HG02678 (cell line): ENCODE data around the gene MAGEA12.
"Not testable (repeated sequence)": the region's sequence is repeated elsewhere in the genome, so short reads cannot be mapped to it uniquely, and the experiment has no call there.

Source experiments
- ATAC-seq: cut with Tn5 transposase; IDR thresholded peaks from one replicate; pipeline ENCODE4 v1.9.1; 2021; ENCODE audit warnings: mild to moderate bottlenecking, moderate library complexity; ENCODE audit not compliant: unreplicated experiment

The MAGEA12 gene

GRCh38 chrX:152733261-152733975, at the start of gene MAGEA12, which contains the start of gene CSAG1:
Gene MAGEA12 (plus strand): TSS chrX:152733757. CDS start chrX:152736162, 2,405 bp downstream.
Gene CSAG1 (minus strand): TSS chrX:152733721. CDS start chrX:152732460, 1,261 bp downstream.
- ATAC-seq, result no peak

GRCh38 chrX:152697952-152698931, 35.3 kb upstream of the MAGEA12 start, which contains the start of gene MAGEA3:
Gene MAGEA3 (plus strand): TSS chrX:152698794. CDS start chrX:152700833, 2,039 bp downstream.
- ATAC-seq, result not testable (repeated sequence)

GRCh38 chrX:152700390-152700789, 33.2 kb upstream of the MAGEA12 start:
- ATAC-seq, result not testable (repeated sequence)

GRCh38 chrX:152706500-152706899, 27.1 kb upstream of the MAGEA12 start:
- ATAC-seq, result not testable (repeated sequence)

GRCh38 chrX:152709173-152709572, 24.4 kb upstream of the MAGEA12 start, which contains the start of gene CSAG2:
Gene CSAG2 (minus strand): TSS chrX:152709273. CDS start chrX:152709112, 161 bp downstream.
- not testable (repeated sequence) for ATAC-seq

GRCh38 chrX:152713195-152713594, 20.4 kb upstream of the MAGEA12 start:
- not testable (repeated sequence) for ATAC-seq

- ATAC-seq, result not testable (repeated sequence)
Measured at GRCh38 chrX:152713815-152714787, 19.5 kb upstream of the MAGEA12 start, which contains the start of gene MAGEA2B. Gene MAGEA2B (plus strand): TSS chrX:152714628. CDS start chrX:152717107, 2,479 bp downstream.

- no peak for ATAC-seq
Measured at GRCh38 chrX:152725409-152725808, 8.1 kb upstream of the MAGEA12 start.

GRCh38 chrX:152734143-152734858, 744 bp downstream of the MAGEA12 start:
- not testable (repeated sequence) for ATAC-seq

- ATAC-seq, result no peak
Measured at GRCh38 chrX:152735101-152735500, 1.5 kb downstream of the MAGEA12 start.

GRCh38 chrX:152735860-152736511, 2.4 kb downstream of the MAGEA12 start:
- ATAC-seq, result no peak

- ATAC-seq, result not testable (repeated sequence)
Measured at GRCh38 chrX:152736528-152736927, 3.0 kb downstream of the MAGEA12 start.

- ATAC-seq, result no peak
Measured at GRCh38 chrX:152738560-152738959, 5.0 kb downstream of the MAGEA12 start.

GRCh38 chrX:152753686-152754650, 20.4 kb downstream of the MAGEA12 start, which contains the start of gene MAGEA2:
Gene MAGEA2 (minus strand): TSS chrX:152753842. CDS start chrX:152751363, 2,479 bp downstream.
- ATAC-seq, result not testable (repeated sequence)

GRCh38 chrX:152754871-152755270, 21.3 kb downstream of the MAGEA12 start:
- ATAC-seq, result not testable (repeated sequence)

- ATAC-seq, result not testable (repeated sequence)
Measured at GRCh38 chrX:152758918-152759317, 25.4 kb downstream of the MAGEA12 start, which contains the start of gene CSAG3. Gene CSAG3 (plus strand): TSS chrX:152759218.

GRCh38 chrX:152759544-152759943, 26.0 kb downstream of the MAGEA12 start:
- ATAC-seq, result not testable (repeated sequence)
